HEK293 (cell line): Measurements from ENCODE around the gene AEBP1.

Experiments
- ZNF274 ChIP-seq, 2 experiments: fragments of 200-500 bp in 1 of 2; fragments of 450-650 bp in 1 of 2; sonication (Bioruptor generic) in 1 of 2; formaldehyde crosslinking in 1 of 2; IDR thresholded peaks; 2 replicates each; pipeline versions ENCODE4 v1.5.1 to v1.6.1; 2014 to 2016; ENCODE audit warnings: borderline replicate concordance in 1 of 2, inconsistent platforms in 1 of 2, low read length in 1 of 2, missing biosample characterization in 1 of 2, missing genetic modification characterization in 1 of 2
- ZNF660 ChIP-seq: fragments of 450-650 bp; IDR thresholded peaks from 2 replicates; pipeline ENCODE4 v1.5.1; 2018; ENCODE audit warnings: missing biosample characterization, mild to moderate bottlenecking, missing genetic modification characterization
- ZNF76 ChIP-seq: fragments of 450-650 bp; formaldehyde crosslinking; IDR thresholded peaks from 2 replicates; pipeline ENCODE4; 2016; ENCODE audit warnings: low read depth, missing biosample characterization, missing genetic modification characterization, borderline replicate concordance
- TF ChIP-seq, protein P1 (sequence below): fragments of 450-650 bp; formaldehyde crosslinking; IDR thresholded peaks from 2 replicates; pipeline ENCODE4 v1.5.1; 2016; ENCODE audit warnings: missing biosample characterization, missing genetic modification characterization

DNA sequence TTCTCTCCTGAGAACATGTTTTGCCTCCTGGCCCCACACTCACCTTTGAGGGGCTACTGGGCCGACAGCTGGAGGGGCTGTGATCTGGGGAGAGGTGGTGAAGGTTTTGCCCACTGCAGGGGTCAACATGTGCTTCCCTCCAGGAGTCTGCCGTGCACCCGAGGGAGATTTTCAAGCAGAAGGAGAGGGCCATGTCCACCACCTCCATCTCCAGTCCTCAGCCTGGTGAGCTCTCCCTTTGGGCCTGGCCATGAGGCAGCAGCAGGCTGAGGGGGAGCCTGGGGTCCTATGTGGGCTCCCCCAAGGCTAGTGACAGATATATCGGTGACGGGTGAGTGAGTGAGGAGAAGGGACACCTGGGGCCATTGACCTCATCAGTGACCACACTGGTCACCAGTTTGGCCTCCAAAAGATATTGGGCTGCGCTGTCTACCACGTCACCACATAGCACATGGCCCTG is 45.4 kb upstream of the AEBP1 start:
- TF ChIP-seq, protein P1, sequence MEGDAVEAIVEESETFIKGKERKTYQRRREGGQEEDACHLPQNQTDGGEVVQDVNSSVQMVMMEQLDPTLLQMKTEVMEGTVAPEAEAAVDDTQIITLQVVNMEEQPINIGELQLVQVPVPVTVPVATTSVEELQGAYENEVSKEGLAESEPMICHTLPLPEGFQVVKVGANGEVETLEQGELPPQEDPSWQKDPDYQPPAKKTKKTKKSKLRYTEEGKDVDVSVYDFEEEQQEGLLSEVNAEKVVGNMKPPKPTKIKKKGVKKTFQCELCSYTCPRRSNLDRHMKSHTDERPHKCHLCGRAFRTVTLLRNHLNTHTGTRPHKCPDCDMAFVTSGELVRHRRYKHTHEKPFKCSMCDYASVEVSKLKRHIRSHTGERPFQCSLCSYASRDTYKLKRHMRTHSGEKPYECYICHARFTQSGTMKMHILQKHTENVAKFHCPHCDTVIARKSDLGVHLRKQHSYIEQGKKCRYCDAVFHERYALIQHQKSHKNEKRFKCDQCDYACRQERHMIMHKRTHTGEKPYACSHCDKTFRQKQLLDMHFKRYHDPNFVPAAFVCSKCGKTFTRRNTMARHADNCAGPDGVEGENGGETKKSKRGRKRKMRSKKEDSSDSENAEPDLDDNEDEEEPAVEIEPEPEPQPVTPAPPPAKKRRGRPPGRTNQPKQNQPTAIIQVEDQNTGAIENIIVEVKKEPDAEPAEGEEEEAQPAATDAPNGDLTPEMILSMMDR: no peak
- TF ChIP-seq ZNF76 (tag by site-specific recombination) (no peak), ZNF660 (tag by site-specific recombination) (no peak), ZNF274 (IDR thresholded peaks at IDR 0.05; ENCODE audit: low read length) (no peak), ZNF274 (tag by site-specific recombination; IDR thresholded peaks at IDR 0.05; ENCODE audit: borderline replicate concordance) (no peak)
